NT2/D1 (cell line): ENCODE results near the gene OGDHL.

Experiments
- YY1 ChIP-seq: IDR thresholded peaks from 2 replicates; pipeline ENCODE4 v1.6.1; 2011; ENCODE audit not compliant: insufficient read length, insufficient read depth
- ZNF274 ChIP-seq: IDR thresholded peaks from 2 replicates; pipeline ENCODE4 v1.6.1; 2011; ENCODE audit warnings: mild to moderate bottlenecking, low read depth, low read length

GRCh38 chr10:49766484-49766883 is 4.4 kb upstream of the OGDHL start:
- no peak for TF ChIP-seq ZNF274
- TF ChIP-seq YY1, result no peak
